ENCODE data around the gene SMU1.

SMU1 gene

DNA sequence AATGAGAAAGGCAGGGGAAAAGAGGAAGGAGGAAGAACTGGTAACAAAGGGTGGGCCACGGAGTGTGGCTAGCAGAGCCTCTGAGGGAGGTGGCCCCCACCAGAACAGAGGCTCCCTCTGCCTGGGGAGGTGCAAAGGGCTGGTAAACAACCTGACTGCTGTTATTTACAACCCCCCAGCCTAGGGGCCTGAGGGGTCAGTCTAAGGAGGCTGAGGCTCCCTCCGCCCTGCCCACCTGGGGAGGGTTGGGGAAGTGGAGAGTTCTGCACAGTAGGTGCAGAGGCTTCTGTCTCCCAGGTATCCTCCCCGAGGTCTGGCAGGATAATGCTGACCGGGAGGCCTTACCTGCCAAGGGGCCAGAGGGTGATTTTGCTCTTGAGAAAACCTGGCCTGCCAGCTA lies 35.6 kb upstream of the SMU1 start:
- no peaks in the 10 kb centered on the region for H3K27me3 ChIP-seq (ENCODE audit: control insufficient read depth, insufficient read depth, low read length)
- no peak overlapping the region for H3K27ac ChIP-seq (ENCODE audit: low read length)
- no peak overlapping the region for H3K4me3 ChIP-seq (ENCODE audit: low read length)
- H3K36me3 ChIP-seq (ENCODE audit: control insufficient read depth, low read depth, low read length) = no peaks in the 10 kb centered on the region
- H3K4me1 ChIP-seq (ENCODE audit: control insufficient read depth, low read depth, low read length) = peaks cover 14% of the 10 kb centered on the region
- H3K9me3 ChIP-seq (ENCODE audit: control insufficient read depth, low read depth, low read length) = no peaks in the 10 kb centered on the region
- no peak overlapping the region for H3K9ac ChIP-seq (ENCODE audit: low read length)

DNA sequence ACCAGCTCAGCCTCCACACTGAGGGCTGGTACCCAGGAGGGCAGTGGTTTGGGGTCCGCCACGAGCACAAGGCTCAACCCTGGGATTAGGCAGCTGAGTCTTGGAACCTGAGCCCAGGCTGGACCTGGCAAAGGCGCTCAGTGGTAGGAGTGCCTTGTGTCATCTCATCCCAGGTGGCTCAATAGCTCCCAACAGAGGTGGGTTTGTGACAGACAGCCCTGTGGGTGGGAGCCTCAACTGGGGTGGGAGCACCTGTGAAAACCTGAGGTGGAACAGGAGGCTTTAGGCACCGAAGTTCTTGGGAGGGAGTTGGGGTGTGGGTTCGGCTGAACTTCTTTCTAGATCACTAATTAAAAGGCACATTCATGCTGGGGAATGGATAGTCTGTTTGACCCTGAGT lies 35.2 kb upstream of the SMU1 start:
- no peaks in the 10 kb centered on the region for H3K9me3 ChIP-seq (ENCODE audit: control insufficient read depth, low read depth, low read length)
- H3K4me1 ChIP-seq (ENCODE audit: control insufficient read depth, low read depth, low read length) = peaks cover 15% of the 10 kb centered on the region
- no peaks in the 10 kb centered on the region for H3K27me3 ChIP-seq (ENCODE audit: control insufficient read depth, insufficient read depth, low read length)
- H3K4me3 ChIP-seq (ENCODE audit: low read length) = no peak overlapping the region
- H3K36me3 ChIP-seq (ENCODE audit: control insufficient read depth, low read depth, low read length) = no peaks in the 10 kb centered on the region
- no peak overlapping the region for H3K9ac ChIP-seq (ENCODE audit: low read length)
- H3K27ac ChIP-seq (ENCODE audit: low read length) = no peak overlapping the region

DNA sequence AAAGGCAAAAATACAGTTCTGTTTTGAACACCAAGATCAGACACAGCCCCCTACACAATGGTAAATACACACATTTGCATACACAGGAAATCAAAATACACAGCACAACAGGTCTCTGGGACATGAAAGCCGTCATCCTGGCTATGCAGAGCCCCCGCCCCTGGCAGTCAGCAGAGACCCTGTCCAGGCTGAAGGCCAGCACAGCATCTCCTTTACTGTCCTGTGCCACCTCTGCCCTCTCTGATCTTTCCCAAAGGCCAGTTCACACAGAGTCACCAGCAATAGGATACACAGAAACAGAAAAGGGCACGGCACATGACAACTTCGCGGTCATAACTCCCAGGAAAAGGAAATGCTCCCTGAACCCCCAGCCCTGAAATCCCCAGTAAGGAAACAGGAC lies 34.2 kb upstream of the SMU1 start:
- Histone ChIP-seq H3K27me3 (ENCODE audit: control insufficient read depth, insufficient read depth, low read length) (no peaks in the 10 kb centered on the region), H3K9ac (ENCODE audit: low read length) (no peak overlapping the region), H3K27ac (ENCODE audit: low read length) (no peak overlapping the region), H3K36me3 (ENCODE audit: control insufficient read depth, low read depth, low read length) (no peaks in the 10 kb centered on the region), H3K4me3 (ENCODE audit: low read length) (no peak overlapping the region), H3K9me3 (ENCODE audit: control insufficient read depth, low read depth, low read length) (no peaks in the 10 kb centered on the region), H3K4me1 (ENCODE audit: control insufficient read depth, low read depth, low read length) (peaks cover 15% of the 10 kb centered on the region)

GRCh38 chr9:33109850-33110595 lies 33.5 kb upstream of the SMU1 start:
- H3K4me1 ChIP-seq (ENCODE audit: control insufficient read depth, low read depth, low read length) = peaks cover 15% of the 10 kb centered on the region
- no peak overlapping the region for H3K27ac ChIP-seq (ENCODE audit: low read length)
- H3K9ac ChIP-seq (ENCODE audit: low read length) = no peak overlapping the region
- no peaks in the 10 kb centered on the region for H3K36me3 ChIP-seq (ENCODE audit: control insufficient read depth, low read depth, low read length)
- no peak overlapping the region for H3K4me3 ChIP-seq (ENCODE audit: low read length)
- no peaks in the 10 kb centered on the region for H3K27me3 ChIP-seq (ENCODE audit: control insufficient read depth, insufficient read depth, low read length)
- no peaks in the 10 kb centered on the region for H3K9me3 ChIP-seq (ENCODE audit: control insufficient read depth, low read depth, low read length)

DNA sequence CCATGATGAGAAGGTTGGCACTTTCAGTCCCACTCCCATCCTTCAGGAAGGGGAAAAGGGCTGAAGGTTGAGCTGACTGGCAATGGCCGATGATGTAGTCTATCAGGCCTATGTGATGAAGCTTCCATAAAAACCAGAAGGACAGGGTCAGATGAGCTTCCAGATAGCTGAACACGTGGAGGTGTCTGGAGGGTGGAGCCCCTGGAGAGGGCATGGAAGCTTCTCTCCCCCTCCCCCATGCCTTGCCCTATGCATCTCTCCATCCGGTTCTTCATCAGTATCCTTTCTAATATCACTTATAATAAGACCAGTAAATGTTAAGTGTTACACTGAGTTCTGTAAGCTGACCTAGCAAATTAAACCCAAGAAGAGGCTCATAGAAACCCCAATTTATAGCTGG lies 32.6 kb upstream of the SMU1 start:
- Histone ChIP-seq H3K27me3 (ENCODE audit: control insufficient read depth, insufficient read depth, low read length) (no peaks in the 10 kb centered on the region), H3K9me3 (ENCODE audit: control insufficient read depth, low read depth, low read length) (no peaks in the 10 kb centered on the region), H3K36me3 (ENCODE audit: control insufficient read depth, low read depth, low read length) (no peaks in the 10 kb centered on the region), H3K4me1 (ENCODE audit: control insufficient read depth, low read depth, low read length) (peaks cover 15% of the 10 kb centered on the region), H3K27ac (ENCODE audit: low read length) (no peak overlapping the region), H3K4me3 (ENCODE audit: low read length) (no peak overlapping the region), H3K9ac (ENCODE audit: low read length) (no peak overlapping the region)

DNA sequence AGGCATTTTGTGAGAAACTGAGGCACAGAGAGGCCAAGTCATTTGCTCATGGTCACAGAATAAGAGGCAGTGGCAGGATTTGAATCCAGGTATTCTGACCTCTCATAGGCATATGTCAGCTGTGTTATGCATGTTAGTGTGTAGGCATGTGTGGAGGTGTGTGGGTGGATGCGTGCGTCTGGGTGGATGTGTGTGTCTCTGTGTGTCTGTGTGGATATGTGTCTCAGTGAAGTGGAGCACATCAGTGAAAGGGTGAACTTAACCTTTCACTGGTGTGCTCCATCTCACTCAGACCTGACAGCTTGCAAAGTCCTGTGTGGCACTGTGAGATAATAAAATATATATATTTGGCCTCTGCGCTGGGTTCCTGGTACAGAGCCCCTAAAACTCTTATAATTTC lies 32.0 kb upstream of the SMU1 start:
- H3K9me3 ChIP-seq (ENCODE audit: control insufficient read depth, low read depth, low read length) = no peaks in the 10 kb centered on the region
- no peaks in the 10 kb centered on the region for H3K36me3 ChIP-seq (ENCODE audit: control insufficient read depth, low read depth, low read length)
- no peak overlapping the region for H3K4me3 ChIP-seq (ENCODE audit: low read length)
- H3K27me3 ChIP-seq (ENCODE audit: control insufficient read depth, insufficient read depth, low read length) = no peaks in the 10 kb centered on the region
- H3K9ac ChIP-seq (ENCODE audit: low read length) = no peak overlapping the region
- peaks cover 15% of the 10 kb centered on the region for H3K4me1 ChIP-seq (ENCODE audit: control insufficient read depth, low read depth, low read length)
- H3K27ac ChIP-seq (ENCODE audit: low read length) = no peak overlapping the region

- Histone ChIP-seq H3K4me1 (ENCODE audit: control insufficient read depth, low read depth, low read length) (peaks cover 15% of the 10 kb centered on the region), H3K9ac (ENCODE audit: low read length) (no peak overlapping the region), H3K27ac (ENCODE audit: low read length) (no peak overlapping the region), H3K27me3 (ENCODE audit: control insufficient read depth, insufficient read depth, low read length) (no peaks in the 10 kb centered on the region), H3K9me3 (ENCODE audit: control insufficient read depth, low read depth, low read length) (no peaks in the 10 kb centered on the region), H3K4me3 (ENCODE audit: low read length) (no peak overlapping the region), H3K36me3 (ENCODE audit: control insufficient read depth, low read depth, low read length) (no peaks in the 10 kb centered on the region)
Measured at GRCh38 chr9:33107762-33108161, 31.3 kb upstream of the SMU1 start.

DNA sequence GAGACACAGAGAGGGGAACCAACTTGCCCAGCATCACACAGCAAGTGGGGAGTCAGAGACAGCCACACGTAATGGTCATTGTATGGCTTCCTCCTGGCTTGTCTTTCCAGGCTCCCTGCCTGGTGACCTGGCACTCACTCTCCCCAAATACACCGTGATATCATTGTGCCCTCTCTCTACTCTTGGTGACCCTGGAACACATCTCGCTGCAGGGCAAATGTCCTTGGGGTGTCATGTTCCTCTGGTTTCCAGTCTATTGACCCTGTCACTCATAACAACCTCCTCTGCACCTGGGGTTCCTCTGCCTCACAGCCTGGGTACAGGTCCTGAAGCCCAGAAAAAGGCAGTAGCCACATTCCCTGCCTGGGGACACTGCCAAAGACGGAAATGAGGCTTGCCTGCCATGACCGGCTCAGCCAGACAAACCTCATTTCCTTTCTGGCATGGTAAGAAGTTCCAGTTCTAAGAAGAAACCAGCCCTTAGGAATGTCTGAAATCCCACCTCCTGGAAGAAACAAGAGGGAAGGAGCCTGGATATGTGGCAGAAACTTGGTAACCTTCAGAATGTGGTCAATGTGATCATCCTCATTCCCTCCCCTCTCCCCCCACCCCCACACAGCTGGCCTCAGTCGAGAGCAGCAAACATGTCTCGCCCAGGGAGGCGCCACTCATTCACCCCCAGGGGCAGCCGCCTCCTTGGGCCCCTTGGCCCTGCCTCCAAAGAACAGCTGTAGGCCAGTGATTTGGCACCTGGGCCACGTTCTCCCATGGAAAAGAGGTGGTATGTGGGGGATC lies 30.6 kb upstream of the SMU1 start:
- Histone ChIP-seq H3K4me3 (ENCODE audit: low read length) (no peak overlapping the region), H3K9ac (ENCODE audit: low read length) (no peak overlapping the region), H3K27ac (ENCODE audit: low read length) (no peak overlapping the region), H3K27me3 (ENCODE audit: control insufficient read depth, insufficient read depth, low read length) (no peaks in the 10 kb centered on the region), H3K36me3 (ENCODE audit: control insufficient read depth, low read depth, low read length) (no peaks in the 10 kb centered on the region), H3K4me1 (ENCODE audit: control insufficient read depth, low read depth, low read length) (peaks cover 11% of the 10 kb centered on the region), H3K9me3 (ENCODE audit: control insufficient read depth, low read depth, low read length) (no peaks in the 10 kb centered on the region)

DNA sequence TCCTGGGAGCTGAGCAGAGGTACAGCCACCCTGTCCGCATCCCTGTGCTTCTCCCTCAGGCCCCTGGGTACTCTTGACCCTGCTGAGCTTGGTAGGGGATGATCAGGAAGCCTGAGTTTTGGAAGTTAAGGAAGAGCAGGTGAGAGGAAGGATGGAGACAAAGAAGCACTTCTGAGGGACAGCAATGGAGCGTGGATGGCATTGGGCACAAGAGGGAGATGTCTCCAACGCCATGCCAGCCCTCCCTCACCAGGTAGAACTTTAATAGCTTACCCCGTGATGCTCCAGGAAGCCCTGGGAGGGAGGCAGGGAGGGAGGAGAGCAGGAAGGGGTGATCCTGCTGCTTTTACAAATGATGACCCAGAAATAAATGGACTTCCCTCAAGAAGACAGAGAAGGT lies 29.9 kb upstream of the SMU1 start:
- H3K36me3 ChIP-seq (ENCODE audit: control insufficient read depth, low read depth, low read length) = no peaks in the 10 kb centered on the region
- no peak overlapping the region for H3K4me3 ChIP-seq (ENCODE audit: low read length)
- H3K27ac ChIP-seq (ENCODE audit: low read length) = no peak overlapping the region
- H3K4me1 ChIP-seq (ENCODE audit: control insufficient read depth, low read depth, low read length) = peaks cover 6% of the 10 kb centered on the region
- H3K9me3 ChIP-seq (ENCODE audit: control insufficient read depth, low read depth, low read length) = no peaks in the 10 kb centered on the region
- no peaks in the 10 kb centered on the region for H3K27me3 ChIP-seq (ENCODE audit: control insufficient read depth, insufficient read depth, low read length)
- H3K9ac ChIP-seq (ENCODE audit: low read length) = no peak overlapping the region

DNA sequence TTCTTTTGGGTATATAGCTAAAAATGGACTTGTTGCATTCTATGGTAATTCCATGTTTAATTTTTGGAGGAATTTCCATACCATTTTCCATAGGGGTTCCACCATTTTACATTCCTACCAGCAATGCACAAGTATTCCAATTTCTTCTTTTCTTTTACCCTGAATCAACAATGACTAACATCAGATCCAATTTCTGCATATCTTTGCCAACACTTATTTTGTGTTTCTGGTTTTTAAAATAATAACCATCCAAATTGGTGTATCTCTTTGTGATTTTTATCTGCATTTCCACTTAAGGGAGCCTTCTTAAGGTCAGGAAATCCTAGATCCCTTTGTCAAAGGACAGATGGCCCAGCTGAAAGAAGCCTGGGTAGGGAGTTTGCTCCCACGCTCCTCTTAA lies 29.5 kb upstream of the SMU1 start:
- Histone ChIP-seq H3K36me3 (ENCODE audit: control insufficient read depth, low read depth, low read length) (no peaks in the 10 kb centered on the region), H3K4me1 (ENCODE audit: control insufficient read depth, low read depth, low read length) (peaks cover 6% of the 10 kb centered on the region), H3K9me3 (ENCODE audit: control insufficient read depth, low read depth, low read length) (no peaks in the 10 kb centered on the region), H3K4me3 (ENCODE audit: low read length) (no peak overlapping the region), H3K9ac (ENCODE audit: low read length) (no peak overlapping the region), H3K27ac (ENCODE audit: low read length) (no peak overlapping the region), H3K27me3 (ENCODE audit: control insufficient read depth, insufficient read depth, low read length) (no peaks in the 10 kb centered on the region)

DNA sequence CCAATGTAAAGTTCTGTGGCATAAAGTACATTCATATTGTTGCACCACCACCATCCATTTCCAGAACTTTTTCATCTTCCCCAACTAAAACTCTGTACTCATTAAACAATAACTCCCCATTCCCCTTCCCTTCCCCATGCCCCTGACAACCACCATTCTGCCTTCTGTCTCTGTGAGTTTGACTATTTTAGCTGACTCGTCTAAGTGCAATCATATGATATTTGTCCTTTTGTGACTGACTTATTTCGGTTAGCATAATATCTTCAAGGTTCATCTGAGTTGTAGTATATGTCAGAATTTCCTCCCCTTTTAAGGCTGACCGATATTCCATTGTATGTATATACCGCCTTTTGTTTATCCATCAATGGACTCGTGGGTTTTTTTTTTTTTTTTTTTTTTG lies 29.0 kb upstream of the SMU1 start:
- no peak overlapping the region for H3K4me3 ChIP-seq (ENCODE audit: low read length)
- H3K36me3 ChIP-seq (ENCODE audit: control insufficient read depth, low read depth, low read length) = no peaks in the 10 kb centered on the region
- no peak overlapping the region for H3K9ac ChIP-seq (ENCODE audit: low read length)
- no peaks in the 10 kb centered on the region for H3K27me3 ChIP-seq (ENCODE audit: control insufficient read depth, insufficient read depth, low read length)
- no peak overlapping the region for H3K27ac ChIP-seq (ENCODE audit: low read length)
- no peaks in the 10 kb centered on the region for H3K9me3 ChIP-seq (ENCODE audit: control insufficient read depth, low read depth, low read length)
- peaks cover 6% of the 10 kb centered on the region for H3K4me1 ChIP-seq (ENCODE audit: control insufficient read depth, low read depth, low read length)

DNA sequence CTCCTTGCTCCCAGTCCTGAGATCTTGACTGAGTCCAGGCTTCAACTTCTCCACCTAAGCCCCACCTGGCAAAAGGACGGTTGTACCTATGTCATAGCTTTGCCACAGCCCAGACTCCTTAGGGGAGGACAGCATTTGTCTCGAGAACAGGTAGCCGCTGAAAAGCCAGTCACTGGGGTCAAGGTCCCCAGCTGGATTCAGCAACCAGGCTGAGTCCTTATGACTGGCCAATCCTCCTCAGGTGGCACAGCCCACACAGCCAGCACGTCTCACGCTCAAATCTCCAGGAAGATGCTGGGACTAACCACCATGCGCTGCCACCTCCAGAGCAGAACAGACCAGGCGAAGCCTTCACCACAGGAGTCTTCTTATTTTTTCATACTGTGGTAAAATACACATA lies 27.9 kb upstream of the SMU1 start:
- Histone ChIP-seq H3K27ac (ENCODE audit: low read length) (no peak overlapping the region), H3K4me1 (ENCODE audit: control insufficient read depth, low read depth, low read length) (peaks cover 6% of the 10 kb centered on the region)

More for the DNA sequence above, 27.9 kb upstream of the SMU1 start:
- H3K4me3 ChIP-seq (ENCODE audit: low read length) = no peak overlapping the region
- H3K36me3 ChIP-seq (ENCODE audit: control insufficient read depth, low read depth, low read length) = no peaks in the 10 kb centered on the region
- no peaks in the 10 kb centered on the region for H3K27me3 ChIP-seq (ENCODE audit: control insufficient read depth, insufficient read depth, low read length)
- H3K9ac ChIP-seq (ENCODE audit: low read length) = no peak overlapping the region
- H3K9me3 ChIP-seq (ENCODE audit: control insufficient read depth, low read depth, low read length) = no peaks in the 10 kb centered on the region

Measured in iPS-18a (cell line).